ENCODE results near the gene RHOT2. TPM values are rescaled to one million over a fixed set of nuclear protein-coding genes. Genes with fewer than 3 reads are reported as not detected.

The RHOT2 gene
- total RNA-seq, 4 donors from 2014 or later: 29.1 to 99.7 (median 71.7) TPM

GRCh38 chr16:715477-716199, 47.7 kb downstream of the RHOT2 start:
- H3K36me3 ChIP-seq: no peaks in the 10 kb centered on the region
- no peak for DNase-seq
- intact Hi-C loops (cut with DNase I; ENCODE audit: low total_unique reads): no loop called here
- H3K9me3 ChIP-seq: no peaks in the 10 kb centered on the region
- peak overlapping the region; percentile 36 to 52 for H3K4me3 ChIP-seq
- H3K27me3 ChIP-seq: peaks cover 7 to 11% of the 10 kb centered on the region in 2 donors
- H3K4me1 ChIP-seq: peaks cover 5 to 22% of the 10 kb centered on the region in 2 donors
- TF ChIP-seq, protein P1, sequence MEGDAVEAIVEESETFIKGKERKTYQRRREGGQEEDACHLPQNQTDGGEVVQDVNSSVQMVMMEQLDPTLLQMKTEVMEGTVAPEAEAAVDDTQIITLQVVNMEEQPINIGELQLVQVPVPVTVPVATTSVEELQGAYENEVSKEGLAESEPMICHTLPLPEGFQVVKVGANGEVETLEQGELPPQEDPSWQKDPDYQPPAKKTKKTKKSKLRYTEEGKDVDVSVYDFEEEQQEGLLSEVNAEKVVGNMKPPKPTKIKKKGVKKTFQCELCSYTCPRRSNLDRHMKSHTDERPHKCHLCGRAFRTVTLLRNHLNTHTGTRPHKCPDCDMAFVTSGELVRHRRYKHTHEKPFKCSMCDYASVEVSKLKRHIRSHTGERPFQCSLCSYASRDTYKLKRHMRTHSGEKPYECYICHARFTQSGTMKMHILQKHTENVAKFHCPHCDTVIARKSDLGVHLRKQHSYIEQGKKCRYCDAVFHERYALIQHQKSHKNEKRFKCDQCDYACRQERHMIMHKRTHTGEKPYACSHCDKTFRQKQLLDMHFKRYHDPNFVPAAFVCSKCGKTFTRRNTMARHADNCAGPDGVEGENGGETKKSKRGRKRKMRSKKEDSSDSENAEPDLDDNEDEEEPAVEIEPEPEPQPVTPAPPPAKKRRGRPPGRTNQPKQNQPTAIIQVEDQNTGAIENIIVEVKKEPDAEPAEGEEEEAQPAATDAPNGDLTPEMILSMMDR (IDR thresholded peaks at IDR 0.05): no peak
- peak in 1 of 2 donors; percentile 2 for TF ChIP-seq POLR2A (IDR thresholded peaks at IDR 0.05)
- H3K27ac ChIP-seq: no peak overlapping the region

- DNase-seq: no peak
- Histone ChIP-seq H3K27ac (no peak overlapping the region), H3K27me3 (peaks cover 2 to 6% of the 10 kb centered on the region in 2 donors), H3K4me3 (peak overlapping the region in 1 of 2 donors; percentile 52), H3K9me3 (no peaks in the 10 kb centered on the region), H3K4me1 (peaks cover 5 to 22% of the 10 kb centered on the region in 2 donors), H3K36me3 (no peaks in the 10 kb centered on the region)
- no peak for TF ChIP-seq POLR2A (IDR thresholded peaks at IDR 0.05)
- TF ChIP-seq, protein P1 (IDR thresholded peaks at IDR 0.05): no peak
- intact Hi-C loops (cut with DNase I; ENCODE audit: low total_unique reads): no loop called here
Observed at GRCh38 chr16:716200-716568, 48.3 kb downstream of the RHOT2 start.

DNA sequence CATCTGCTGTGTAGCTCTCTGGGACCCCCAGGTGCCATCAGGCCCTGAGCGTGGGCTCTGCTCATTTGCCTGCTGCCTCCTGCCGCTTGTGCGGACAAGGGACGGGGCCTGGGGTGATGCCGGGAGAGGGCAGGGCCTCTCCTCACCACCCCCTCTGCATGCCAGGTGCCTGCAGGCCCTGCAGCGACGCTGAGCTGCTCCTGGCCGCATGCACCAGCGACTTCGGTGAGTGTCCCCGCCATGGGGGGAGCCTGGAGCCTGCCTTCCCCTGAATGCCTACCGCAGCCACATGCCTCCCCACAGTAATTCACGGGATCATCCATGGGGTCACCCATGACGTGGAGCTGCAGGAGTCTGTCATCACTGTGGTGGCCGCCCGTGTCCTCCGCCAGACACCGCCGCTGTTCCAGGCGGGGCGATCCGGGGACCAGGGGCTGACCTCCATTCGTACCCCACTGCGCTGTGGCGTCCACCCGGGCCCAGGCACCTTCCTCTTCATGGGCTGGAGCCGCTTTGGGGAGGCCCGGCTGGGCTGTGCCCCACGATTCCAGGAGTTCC, 48.9 kb downstream of the RHOT2 start:
- Histone ChIP-seq H3K4me1 (peaks cover 5 to 27% of the 10 kb centered on the region in 2 donors), H3K36me3 (no peaks in the 10 kb centered on the region), H3K9me3 (no peaks in the 10 kb centered on the region), H3K27me3 (no peaks in the 10 kb centered on the region), H3K27ac (no peak overlapping the region), H3K4me3 (no peak overlapping the region)
- no peak for DNase-seq
- TF ChIP-seq, protein P1 (IDR thresholded peaks at IDR 0.05): no peak
- intact Hi-C loops (cut with DNase I; ENCODE audit: low total_unique reads): no loop called here

- H3K4me1 ChIP-seq: peaks cover 5 to 29% of the 10 kb centered on the region in 2 donors
- intact Hi-C loops (cut with DNase I; ENCODE audit: low total_unique reads): no loop called here
- no peaks in the 10 kb centered on the region for H3K9me3 ChIP-seq
- no peaks in the 10 kb centered on the region for H3K36me3 ChIP-seq
- H3K27me3 ChIP-seq: no peaks in the 10 kb centered on the region
- no peak for DNase-seq
- no peak overlapping the region for H3K27ac ChIP-seq
- no peak overlapping the region for H3K4me3 ChIP-seq
- TF ChIP-seq POLR2A (IDR thresholded peaks at IDR 0.05): no peak
- TF ChIP-seq, protein P1 (IDR thresholded peaks at IDR 0.05): no peak
Observed at GRCh38 chr16:717450-718245, 49.7 kb downstream of the RHOT2 start.

- H3K4me3 ChIP-seq: no peak overlapping the region
- no peaks in the 10 kb centered on the region for H3K27me3 ChIP-seq
- intact Hi-C loops (cut with DNase I; ENCODE audit: low total_unique reads): no loop called here
- H3K36me3 ChIP-seq: no peaks in the 10 kb centered on the region
- no peak overlapping the region for H3K27ac ChIP-seq
- no peak for TF ChIP-seq POLR2A (IDR thresholded peaks at IDR 0.05)
- DNase-seq: no peak
- H3K4me1 ChIP-seq: peaks cover 5 to 29% of the 10 kb centered on the region in 2 donors
- no peaks in the 10 kb centered on the region for H3K9me3 ChIP-seq
Observed at GRCh38 chr16:718389-718788, 50.5 kb downstream of the RHOT2 start.

Measured in uterus (tissue), 4 donors.